Tibial nerve (tissue), 3 donors: Measurements from ENCODE around the gene ZCCHC8.
"Not testable (repeated sequence)": the region's sequence is repeated elsewhere in the genome, so short reads cannot be mapped to it uniquely, and the experiment has no call there.

Source experiments
- CTCF ChIP-seq, 5 experiments: fragments of 200-600 bp in 3 of 5; fragments of 450-650 bp in 2 of 5; sonication (generic) in 3 of 5; IDR thresholded peaks; one replicate each; pipeline ENCODE4 v1.5.1; 2016 to 2019; ENCODE audit warnings: antibody characterized with exemption in 5 of 5, mild to moderate bottlenecking in 3 of 5, moderate library complexity in 2 of 5
- POLR2A ChIP-seq, 2 donors: fragments of 450-650 bp; IDR thresholded peaks; one replicate each; pipeline ENCODE4 v1.6.1; 2017; ENCODE audit warnings: antibody characterized with exemption in 2 of 2, mild to moderate bottlenecking in 2 of 2, moderate library complexity in 2 of 2

- not testable (repeated sequence) for TF ChIP-seq CTCF, POLR2A (IDR thresholded peaks at IDR 0.05)
Observed at GRCh38 chr12:122429043-122429442, 71.7 kb downstream of the ZCCHC8 start.
